Prostate gland (tissue), 2 donors: ENCODE data around the gene MGAT1. TPM values are rescaled to one million over a fixed set of nuclear protein-coding genes. Genes with fewer than 3 reads are reported as not detected.

ENCODE experiments used
- DNase-seq: peaks from one replicate; pipeline ENCODE4 v3.0.0-alpha.2; 2019; ENCODE audit warnings: low spot score
- H3K27ac ChIP-seq, 2 donors: fragments of 200-600 bp; sonication (generic); 2 replicates each; pipeline ENCODE4 v1.5.1; 2017 to 2019
- H3K27me3 ChIP-seq: fragments of 200-600 bp; sonication (generic); replicated peaks from 2 replicates; pipeline ENCODE4 v1.5.1; 2019; ENCODE audit not compliant: insufficient read depth
- H3K36me3 ChIP-seq, 2 donors: fragments of 200-600 bp; sonication (generic); 1 replicate in 1 of 2; 2 replicates in 1 of 2; pipeline versions ENCODE4 v1.5.1 to v1.8.1; 2017 to 2019
- H3K4me1 ChIP-seq: fragments of 200-600 bp; sonication (generic); replicated peaks from 2 replicates; pipeline ENCODE4 v1.5.1; 2019
- H3K4me3 ChIP-seq, 2 donors: fragments of 200-600 bp; sonication (generic); 2 replicates each; pipeline ENCODE4 v1.5.1; 2017 to 2019
- H3K9me3 ChIP-seq: fragments of 200-600 bp; sonication (generic); 2 replicates; pipeline ENCODE4 v1.5.1; 2017
- POLR2A ChIP-seq: fragments of 450-650 bp; IDR thresholded peaks from one replicate; pipeline ENCODE4 v1.6.1; 2016; ENCODE audit warnings: antibody characterized with exemption, mild to moderate bottlenecking
- POLR2AphosphoS5 ChIP-seq: sonication (generic); formaldehyde crosslinking; IDR thresholded peaks from one replicate; pipeline ENCODE4 v1.6.1; 2017; ENCODE audit warnings: antibody characterized with exemption
- WGBS: methylation state at CpG from one replicate; pipeline ENCODE4 v1.1.5; 2018; 5-methylcytosine and 5-hydroxymethylcytosine counted together
- intact Hi-C: fragments of 100-400 bp; cut with DNase I; formaldehyde crosslinking; loops from one replicate; pipeline ENCODE4 v1.14.2; 2022
- total RNA-seq, 2 donors: library from RNA; depleted of rRNA; stranded (reverse); fragments of >200 nt; gene quantifications; one replicate each; pipeline ENCODE4 v1.1.0, GENCODE V29; 2016
- TF ChIP-seq, protein P1 (sequence below), 4 experiments: fragments of 200-600 bp in 2 of 4; fragments of 450-650 bp in 2 of 4; sonication (generic) in 2 of 4; IDR thresholded peaks; 1 replicate in 3 of 4; 2 replicates in 1 of 4; pipeline ENCODE4 v1.5.1; 2016 to 2019; ENCODE audit warnings: antibody characterized with exemption in 4 of 4, mild to moderate bottlenecking in 2 of 4, moderate library complexity in 2 of 4

MGAT1 gene
- total RNA-seq, 2 donors from 2014 or later: 142 to 159 TPM

DNA sequence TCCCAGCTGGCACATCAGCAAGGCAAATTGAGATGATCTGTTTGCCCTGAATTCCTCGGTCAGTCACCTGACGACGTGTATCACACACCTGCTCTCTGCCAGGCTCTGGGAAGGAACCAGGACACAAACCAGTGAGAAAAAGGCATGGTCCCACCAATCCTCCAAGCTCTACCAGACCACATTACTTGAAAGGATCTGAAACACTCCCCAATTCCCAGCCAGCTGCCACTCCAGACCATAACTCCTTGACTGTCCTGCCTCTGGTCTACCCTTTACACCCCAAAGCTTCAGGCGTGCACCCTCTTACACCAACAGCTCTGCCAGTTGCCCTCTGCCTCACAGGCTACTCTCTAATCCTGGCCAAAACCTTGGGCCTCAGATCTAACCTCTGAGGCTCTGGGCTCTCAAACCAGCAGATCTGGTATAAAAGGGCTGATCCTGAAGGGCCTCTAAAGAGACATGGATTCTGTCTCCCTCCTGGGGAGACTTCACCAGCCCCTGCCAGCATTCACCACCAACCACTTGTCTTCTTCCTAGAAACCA, 6.8 kb downstream of the MGAT1 start:
- H3K4me1 ChIP-seq: peaks cover 5% of the 10 kb centered on the region
- no peak overlapping the region for H3K27ac ChIP-seq
- peaks cover 4 to 21% of the 10 kb centered on the region in 2 donors for H3K36me3 ChIP-seq
- H3K4me3 ChIP-seq: no peak overlapping the region
- H3K27me3 ChIP-seq: no peaks in the 10 kb centered on the region
- 73% methylated on average over 4 of the region's 4 CpGs for WGBS
- TF ChIP-seq POLR2AphosphoS5 (no peak), POLR2A (no peak)
- TF ChIP-seq, protein P1, sequence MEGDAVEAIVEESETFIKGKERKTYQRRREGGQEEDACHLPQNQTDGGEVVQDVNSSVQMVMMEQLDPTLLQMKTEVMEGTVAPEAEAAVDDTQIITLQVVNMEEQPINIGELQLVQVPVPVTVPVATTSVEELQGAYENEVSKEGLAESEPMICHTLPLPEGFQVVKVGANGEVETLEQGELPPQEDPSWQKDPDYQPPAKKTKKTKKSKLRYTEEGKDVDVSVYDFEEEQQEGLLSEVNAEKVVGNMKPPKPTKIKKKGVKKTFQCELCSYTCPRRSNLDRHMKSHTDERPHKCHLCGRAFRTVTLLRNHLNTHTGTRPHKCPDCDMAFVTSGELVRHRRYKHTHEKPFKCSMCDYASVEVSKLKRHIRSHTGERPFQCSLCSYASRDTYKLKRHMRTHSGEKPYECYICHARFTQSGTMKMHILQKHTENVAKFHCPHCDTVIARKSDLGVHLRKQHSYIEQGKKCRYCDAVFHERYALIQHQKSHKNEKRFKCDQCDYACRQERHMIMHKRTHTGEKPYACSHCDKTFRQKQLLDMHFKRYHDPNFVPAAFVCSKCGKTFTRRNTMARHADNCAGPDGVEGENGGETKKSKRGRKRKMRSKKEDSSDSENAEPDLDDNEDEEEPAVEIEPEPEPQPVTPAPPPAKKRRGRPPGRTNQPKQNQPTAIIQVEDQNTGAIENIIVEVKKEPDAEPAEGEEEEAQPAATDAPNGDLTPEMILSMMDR (IDR thresholded peaks at IDR 0.05): no peak
- intact Hi-C loops: no loop called here
- no peaks in the 10 kb centered on the region for H3K9me3 ChIP-seq
- DNase-seq: no peak

DNA sequence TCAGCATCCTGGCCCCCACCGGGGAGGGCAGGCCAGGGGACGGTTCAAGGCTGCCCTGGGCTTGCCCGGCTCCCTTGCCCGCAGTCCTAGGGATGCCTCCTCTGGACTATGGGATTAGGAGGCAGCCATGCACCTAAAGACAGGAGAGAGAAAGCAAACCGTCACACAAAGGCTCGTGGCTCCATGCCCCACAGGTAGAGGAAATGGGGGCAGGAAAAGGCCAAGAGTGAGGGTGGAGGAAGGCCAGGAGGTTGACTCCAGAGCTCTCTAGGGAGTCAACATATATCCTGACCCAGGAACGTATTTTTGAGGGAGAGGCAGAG, 9.7 kb downstream of the MGAT1 start:
- no peak for DNase-seq
- no peak for TF ChIP-seq POLR2A
- TF ChIP-seq, protein P1 (IDR thresholded peaks at IDR 0.05): no peak
- TF ChIP-seq POLR2AphosphoS5: no peak
- intact Hi-C loops: no loop called here
- 83% methylated on average over 7 of the region's 7 CpGs for WGBS
- Histone ChIP-seq H3K36me3 (peaks cover 4 to 21% of the 10 kb centered on the region in 2 donors), H3K4me1 (no peaks in the 10 kb centered on the region), H3K9me3 (no peaks in the 10 kb centered on the region), H3K27me3 (no peaks in the 10 kb centered on the region), H3K27ac (no peak overlapping the region), H3K4me3 (no peak overlapping the region)

DNA sequence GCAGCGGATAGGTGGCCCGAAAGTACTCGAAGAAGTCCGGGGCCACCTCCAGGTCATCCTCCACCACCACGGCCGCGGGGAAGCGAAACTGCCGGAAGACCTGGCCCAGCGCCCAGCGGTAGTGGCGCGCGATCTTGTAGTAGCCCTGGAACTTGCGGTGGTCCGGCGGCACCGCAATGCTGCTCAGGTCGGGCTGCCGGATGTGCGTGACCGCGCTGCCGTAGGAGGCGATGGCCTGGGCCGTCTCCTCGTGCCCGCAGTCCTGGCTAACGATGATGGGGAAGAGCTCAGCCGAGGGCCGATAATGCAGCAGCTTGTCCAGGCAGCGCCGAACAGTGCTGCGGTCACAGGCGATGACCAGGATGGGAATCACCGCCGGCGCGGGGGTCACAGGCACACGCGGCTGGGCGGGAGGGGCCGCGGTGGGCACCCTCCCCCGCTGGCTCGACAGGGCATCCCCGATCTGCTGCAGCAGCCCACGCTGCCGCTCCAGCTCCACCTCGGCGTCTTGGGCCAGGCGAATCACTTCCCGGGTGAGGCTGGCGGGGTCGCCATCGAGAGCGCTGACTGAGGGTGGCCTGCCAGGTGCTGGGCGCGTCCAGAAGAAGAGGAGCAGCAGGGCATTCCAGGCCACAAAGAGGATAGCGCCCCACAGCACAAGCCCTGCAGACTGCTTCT, 10.2 kb downstream of the MGAT1 start:
- peaks cover 4 to 21% of the 10 kb centered on the region in 2 donors for H3K36me3 ChIP-seq
- WGBS: 96% methylated on average over 60 of the region's 60 CpGs
- no peak for DNase-seq
- no peak overlapping the region for H3K4me3 ChIP-seq
- TF ChIP-seq, protein P1 (IDR thresholded peaks at IDR 0.05): no peak
- TF ChIP-seq POLR2AphosphoS5: no peak
- no peak for TF ChIP-seq POLR2A
- intact Hi-C loops: no loop called here
- H3K9me3 ChIP-seq: no peaks in the 10 kb centered on the region
- no peaks in the 10 kb centered on the region for H3K27me3 ChIP-seq
- no peak overlapping the region for H3K27ac ChIP-seq
- no peaks in the 10 kb centered on the region for H3K4me1 ChIP-seq

DNA sequence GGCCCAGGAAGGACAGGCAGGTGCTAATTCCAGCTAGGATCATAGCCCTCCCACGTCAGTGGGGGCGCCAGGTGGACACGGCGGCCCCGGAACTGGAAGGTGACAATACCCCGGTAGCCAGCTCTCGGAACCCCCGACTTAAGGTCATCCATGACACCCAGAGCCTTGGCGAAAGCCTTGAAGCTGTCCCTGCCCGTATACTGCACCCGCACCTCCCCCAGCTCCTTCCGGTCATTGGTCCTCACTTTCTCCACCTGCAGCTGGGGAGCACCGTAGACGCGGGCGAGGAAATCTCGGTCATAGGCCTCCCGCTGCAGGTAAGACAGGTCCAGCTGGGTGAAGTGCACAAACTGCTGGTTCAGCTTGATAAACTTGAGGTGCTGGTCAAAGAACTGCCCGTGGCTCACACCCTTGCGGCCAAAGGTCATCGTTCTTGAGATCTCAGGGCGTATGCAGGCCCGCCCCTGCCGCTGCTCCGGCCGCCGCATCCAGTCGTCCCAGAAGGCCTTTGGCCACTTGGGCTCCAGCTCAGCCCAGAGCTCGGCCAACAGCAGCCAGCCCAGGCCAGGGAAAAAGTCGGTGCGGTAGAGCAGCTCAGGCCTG, 10.9 kb downstream of the MGAT1 start:
- no peaks in the 10 kb centered on the region for H3K4me1 ChIP-seq
- H3K9me3 ChIP-seq: no peaks in the 10 kb centered on the region
- TF ChIP-seq POLR2AphosphoS5: no peak
- peaks cover 4 to 21% of the 10 kb centered on the region in 2 donors for H3K36me3 ChIP-seq
- no peak overlapping the region for H3K27ac ChIP-seq
- no peak for DNase-seq
- H3K4me3 ChIP-seq: no peak overlapping the region
- intact Hi-C loops: no loop called here
- 93% methylated on average over 30 of the region's 31 CpGs for WGBS
- H3K27me3 ChIP-seq: no peaks in the 10 kb centered on the region

DNA sequence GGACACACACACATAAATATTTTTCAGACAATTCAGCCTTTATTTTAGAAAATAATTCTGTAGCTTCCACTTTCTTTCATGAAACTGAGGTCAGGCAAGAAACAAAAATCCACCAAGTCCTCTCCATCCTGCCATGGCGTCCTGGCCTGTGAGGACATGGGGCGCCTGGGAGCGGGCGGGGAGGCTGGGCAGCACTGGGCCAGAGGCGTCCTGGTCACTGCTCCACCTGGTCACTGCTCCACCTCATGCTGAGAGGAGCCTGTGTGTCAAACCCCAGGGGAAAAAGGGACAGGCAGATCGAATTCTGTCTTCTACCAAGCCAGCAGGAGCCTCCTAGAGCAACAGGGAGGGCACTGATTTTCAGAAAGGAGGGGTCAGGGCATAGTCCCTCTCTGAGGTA, 12.1 kb downstream of the MGAT1 start:
- TF ChIP-seq POLR2A (no peak), POLR2AphosphoS5 (no peak)
- TF ChIP-seq, protein P1 (IDR thresholded peaks at IDR 0.05): no peak
- no peak overlapping the region for H3K27ac ChIP-seq
- H3K4me3 ChIP-seq: no peak overlapping the region
- peaks cover 10% of the 10 kb centered on the region for H3K4me1 ChIP-seq
- intact Hi-C loops: no loop called here
- WGBS: 97% methylated on average over 6 of the region's 6 CpGs
- DNase-seq: no peak
- H3K36me3 ChIP-seq: peaks cover 4 to 21% of the 10 kb centered on the region in 2 donors
- no peaks in the 10 kb centered on the region for H3K9me3 ChIP-seq
- H3K27me3 ChIP-seq: no peaks in the 10 kb centered on the region
